ENCODE results near the gene DHRS7B. TPM values are rescaled to one million over a fixed set of nuclear protein-coding genes. Genes with fewer than 3 reads are reported as not detected.
A peak's percentile ranks its signal among the peaks of the same experiment; 100 is the strongest.

Gene DHRS7B
- polyA plus RNA-seq, 1 of the 3 experiments (the other 2 are of a cell fraction): 17.8 TPM

DNA sequence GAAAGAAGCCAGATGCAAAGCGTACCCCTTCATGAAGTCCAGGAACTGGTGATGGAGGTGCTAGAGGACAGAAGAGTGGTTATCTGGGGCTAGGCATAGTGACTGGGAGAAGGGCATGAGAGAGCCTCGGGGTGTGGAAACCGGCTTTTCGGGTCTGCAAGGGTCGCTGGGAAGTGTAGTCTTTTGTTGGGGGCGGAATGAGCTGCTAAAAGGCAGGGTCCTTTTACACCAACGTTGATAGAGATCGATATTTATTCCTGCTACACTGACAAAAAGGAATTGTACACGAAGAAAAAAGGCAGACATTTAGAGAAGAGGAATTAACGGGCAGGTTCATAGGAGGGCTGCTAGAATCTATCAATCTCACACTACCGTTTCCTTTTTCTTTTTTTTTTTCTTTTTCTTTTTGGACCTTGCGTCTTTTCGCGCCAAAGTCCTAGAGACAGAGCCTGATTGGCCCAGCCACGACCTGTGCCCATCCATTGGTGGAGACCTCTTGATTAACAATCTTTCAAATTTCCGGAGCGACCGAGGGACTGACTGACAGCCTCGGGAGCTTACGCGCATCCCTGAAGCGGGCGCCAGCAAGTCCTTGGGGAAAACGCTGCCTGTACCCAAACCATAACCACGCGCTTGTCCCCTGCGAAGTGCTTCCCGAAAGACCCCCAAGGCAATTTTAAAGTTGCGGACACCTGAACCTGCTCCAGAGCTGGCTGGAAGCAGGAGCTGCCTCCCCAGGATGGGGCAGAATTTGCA, 27.7 kb upstream of the DHRS7B start (continued):
- TF ChIP-seq, protein P1, sequence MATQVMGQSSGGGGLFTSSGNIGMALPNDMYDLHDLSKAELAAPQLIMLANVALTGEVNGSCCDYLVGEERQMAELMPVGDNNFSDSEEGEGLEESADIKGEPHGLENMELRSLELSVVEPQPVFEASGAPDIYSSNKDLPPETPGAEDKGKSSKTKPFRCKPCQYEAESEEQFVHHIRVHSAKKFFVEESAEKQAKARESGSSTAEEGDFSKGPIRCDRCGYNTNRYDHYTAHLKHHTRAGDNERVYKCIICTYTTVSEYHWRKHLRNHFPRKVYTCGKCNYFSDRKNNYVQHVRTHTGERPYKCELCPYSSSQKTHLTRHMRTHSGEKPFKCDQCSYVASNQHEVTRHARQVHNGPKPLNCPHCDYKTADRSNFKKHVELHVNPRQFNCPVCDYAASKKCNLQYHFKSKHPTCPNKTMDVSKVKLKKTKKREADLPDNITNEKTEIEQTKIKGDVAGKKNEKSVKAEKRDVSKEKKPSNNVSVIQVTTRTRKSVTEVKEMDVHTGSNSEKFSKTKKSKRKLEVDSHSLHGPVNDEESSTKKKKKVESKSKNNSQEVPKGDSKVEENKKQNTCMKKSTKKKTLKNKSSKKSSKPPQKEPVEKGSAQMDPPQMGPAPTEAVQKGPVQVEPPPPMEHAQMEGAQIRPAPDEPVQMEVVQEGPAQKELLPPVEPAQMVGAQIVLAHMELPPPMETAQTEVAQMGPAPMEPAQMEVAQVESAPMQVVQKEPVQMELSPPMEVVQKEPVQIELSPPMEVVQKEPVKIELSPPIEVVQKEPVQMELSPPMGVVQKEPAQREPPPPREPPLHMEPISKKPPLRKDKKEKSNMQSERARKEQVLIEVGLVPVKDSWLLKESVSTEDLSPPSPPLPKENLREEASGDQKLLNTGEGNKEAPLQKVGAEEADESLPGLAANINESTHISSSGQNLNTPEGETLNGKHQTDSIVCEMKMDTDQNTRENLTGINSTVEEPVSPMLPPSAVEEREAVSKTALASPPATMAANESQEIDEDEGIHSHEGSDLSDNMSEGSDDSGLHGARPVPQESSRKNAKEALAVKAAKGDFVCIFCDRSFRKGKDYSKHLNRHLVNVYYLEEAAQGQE (IDR thresholded peaks at IDR 0.05; ENCODE audit: low read depth, low read length): no peak
- TF ChIP-seq SMC3 (IDR thresholded peaks at IDR 0.05; ENCODE audit: low read depth, low read length) (no peak), EZH2phosphoT487 (IDR thresholded peaks at IDR 0.05; ENCODE audit: borderline replicate concordance, low read depth) (no peak), TEAD4 (IDR thresholded peaks at IDR 0.05; ENCODE audit: borderline replicate concordance, insufficient read depth) (no peak), NFIC (IDR thresholded peaks at IDR 0.05; ENCODE audit: borderline replicate concordance) (no peak), ZBTB33 (IDR thresholded peaks at IDR 0.05; ENCODE audit: borderline replicate concordance, low read depth) (no peak), ELF1 (IDR thresholded peaks at IDR 0.05) (peak; percentile 22; the same call in 1 of the 2 replicates), NRF1 (IDR thresholded peaks at IDR 0.05; ENCODE audit: low read depth, low read length) (no peak), MEF2A (IDR thresholded peaks at IDR 0.05; ENCODE audit: borderline replicate concordance, low read depth) (no peak), USF2 (IDR thresholded peaks at IDR 0.05; ENCODE audit: borderline replicate concordance, low read depth, low read length) (no peak), RAD21 (IDR thresholded peaks at IDR 0.05; ENCODE audit: low read length) (no peak), GATA2 (CRISPR knock-in tag; IDR thresholded peaks at IDR 0.05) (no peak), IRF3 (IDR thresholded peaks at IDR 0.05; ENCODE audit: low read depth, low read length) (no peak; the same call in 1 of the 2 replicates), POLR2AphosphoS5 (IDR thresholded peaks at IDR 0.05; ENCODE audit: low read depth, low read length) (no peak), RFX5 (IDR thresholded peaks at IDR 0.05; ENCODE audit: low read length) (peak; percentile 88), JUND (IDR thresholded peaks at IDR 0.05) (no peak), EP300 (IDR thresholded peaks at IDR 0.05; ENCODE audit: borderline replicate concordance in 1 of 2, low read depth in 1 of 2, low read length in 1 of 2) (no peak), TCF12 (IDR thresholded peaks at IDR 0.05) (no peak), GABPA (IDR thresholded peaks at IDR 0.05; ENCODE audit: low read depth) (peak; percentile 51), CTCF (IDR thresholded peaks at IDR 0.05) (no peak), MXI1 (IDR thresholded peaks at IDR 0.05; ENCODE audit: low read depth, low read length) (peak; percentile 89; the same call in 1 of the 2 replicates)
- TF ChIP-seq, protein P2, sequence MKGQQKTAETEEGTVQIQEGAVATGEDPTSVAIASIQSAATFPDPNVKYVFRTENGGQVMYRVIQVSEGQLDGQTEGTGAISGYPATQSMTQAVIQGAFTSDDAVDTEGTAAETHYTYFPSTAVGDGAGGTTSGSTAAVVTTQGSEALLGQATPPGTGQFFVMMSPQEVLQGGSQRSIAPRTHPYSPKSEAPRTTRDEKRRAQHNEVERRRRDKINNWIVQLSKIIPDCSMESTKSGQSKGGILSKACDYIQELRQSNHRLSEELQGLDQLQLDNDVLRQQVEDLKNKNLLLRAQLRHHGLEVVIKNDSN (IDR thresholded peaks at IDR 0.05; ENCODE audit: borderline replicate concordance, low read depth): no peak
- TF ChIP-seq, protein P3, sequence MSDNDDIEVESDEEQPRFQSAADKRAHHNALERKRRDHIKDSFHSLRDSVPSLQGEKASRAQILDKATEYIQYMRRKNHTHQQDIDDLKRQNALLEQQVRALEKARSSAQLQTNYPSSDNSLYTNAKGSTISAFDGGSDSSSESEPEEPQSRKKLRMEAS (IDR thresholded peaks at IDR 0.05; ENCODE audit: low read depth): peak; percentile 52; the same call in 1 of the 2 replicates

Measured in SK-N-SH (cell line).